WERI-Rb-1 (cell line): ENCODE measurements around the gene KIAA1671.
A peak's percentile ranks its signal among the peaks of the same experiment; 100 is the strongest.

Source experiments
- DNase-seq: peaks from one replicate; pipeline ENCODE4 v3.0.0-alpha.2; 2020
- H3K27ac ChIP-seq: fragments of 250-450 bp; sonication (Bioruptor Pico); 2 replicates; pipeline ENCODE4 v1.5.1; 2020; ENCODE audit warnings: mild to moderate bottlenecking, moderate library complexity
- H3K27me3 ChIP-seq: fragments of 250-450 bp; sonication (Bioruptor Pico); 2 replicates; pipeline ENCODE4 v1.5.1; 2021; ENCODE audit warnings: mild to moderate bottlenecking, low read depth, moderate library complexity; ENCODE audit not compliant: insufficient read depth, severe bottlenecking
- H3K36me3 ChIP-seq: fragments of 250-450 bp; sonication (Bioruptor Pico); 2 replicates; pipeline ENCODE4 v1.5.1; 2020; ENCODE audit warnings: mild to moderate bottlenecking, moderate library complexity
- H3K4me3 ChIP-seq: 2 replicates; pipeline ENCODE4 v1.5.1; 2011; ENCODE audit warnings: low read depth, mild to moderate bottlenecking, control low read depth, low read length
- H3K9me3 ChIP-seq: fragments of 250-450 bp; sonication (Bioruptor Pico); 2 replicates; pipeline ENCODE4 v1.5.1; 2021; ENCODE audit warnings: mild to moderate bottlenecking, moderate library complexity; ENCODE audit not compliant: severe bottlenecking
- TF ChIP-seq, protein P1 (sequence below): IDR thresholded peaks from 2 replicates; pipeline ENCODE4 v1.5.1; 2011; ENCODE audit warnings: low read depth, mild to moderate bottlenecking, control low read depth, inconsistent platforms, low read length

Gene KIAA1671

DNA sequence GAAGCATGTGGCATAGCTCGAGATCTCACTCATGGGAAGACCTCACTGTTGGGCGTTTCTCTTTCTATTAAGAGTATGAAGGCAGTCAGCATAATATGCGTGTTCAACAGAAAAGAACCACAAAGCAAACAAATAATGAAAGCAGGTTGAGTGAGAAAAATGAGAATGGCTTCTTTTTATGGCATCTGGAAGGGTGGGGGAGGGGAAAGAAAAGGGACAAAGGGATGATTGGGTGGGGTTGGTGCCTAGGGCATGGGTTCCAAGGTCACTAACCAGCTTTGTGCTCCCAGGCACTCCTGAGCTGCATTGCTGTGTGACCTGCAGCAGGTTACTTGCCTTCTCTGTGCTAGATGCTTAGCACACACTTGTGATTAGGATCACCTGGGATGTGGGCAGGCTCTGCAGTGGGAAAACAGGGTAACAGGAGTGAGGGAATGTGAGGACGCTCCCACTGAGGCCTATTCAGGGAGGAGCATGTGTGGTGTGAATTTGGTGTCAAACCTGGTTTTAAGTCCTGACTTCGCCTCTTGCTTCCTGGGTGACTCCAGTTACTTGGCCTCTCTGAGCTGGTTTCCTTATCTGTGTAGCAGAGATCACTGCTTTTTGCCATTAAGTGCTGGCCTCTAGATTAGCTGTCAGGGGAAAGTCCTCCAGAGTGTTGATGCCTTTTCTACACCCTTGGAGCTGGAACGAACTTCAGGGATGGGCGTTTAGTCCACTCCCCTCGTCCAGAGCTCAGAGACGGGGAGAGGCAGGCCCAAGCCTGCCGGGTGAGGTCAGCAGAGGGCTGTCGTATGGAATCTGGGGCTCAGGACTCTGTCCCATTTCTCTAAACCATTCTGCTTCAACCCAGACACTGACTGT, 74.8 kb downstream of the KIAA1671 start:
- no peaks in the 10 kb centered on the region for H3K27me3 ChIP-seq
- TF ChIP-seq, protein P1, sequence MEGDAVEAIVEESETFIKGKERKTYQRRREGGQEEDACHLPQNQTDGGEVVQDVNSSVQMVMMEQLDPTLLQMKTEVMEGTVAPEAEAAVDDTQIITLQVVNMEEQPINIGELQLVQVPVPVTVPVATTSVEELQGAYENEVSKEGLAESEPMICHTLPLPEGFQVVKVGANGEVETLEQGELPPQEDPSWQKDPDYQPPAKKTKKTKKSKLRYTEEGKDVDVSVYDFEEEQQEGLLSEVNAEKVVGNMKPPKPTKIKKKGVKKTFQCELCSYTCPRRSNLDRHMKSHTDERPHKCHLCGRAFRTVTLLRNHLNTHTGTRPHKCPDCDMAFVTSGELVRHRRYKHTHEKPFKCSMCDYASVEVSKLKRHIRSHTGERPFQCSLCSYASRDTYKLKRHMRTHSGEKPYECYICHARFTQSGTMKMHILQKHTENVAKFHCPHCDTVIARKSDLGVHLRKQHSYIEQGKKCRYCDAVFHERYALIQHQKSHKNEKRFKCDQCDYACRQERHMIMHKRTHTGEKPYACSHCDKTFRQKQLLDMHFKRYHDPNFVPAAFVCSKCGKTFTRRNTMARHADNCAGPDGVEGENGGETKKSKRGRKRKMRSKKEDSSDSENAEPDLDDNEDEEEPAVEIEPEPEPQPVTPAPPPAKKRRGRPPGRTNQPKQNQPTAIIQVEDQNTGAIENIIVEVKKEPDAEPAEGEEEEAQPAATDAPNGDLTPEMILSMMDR: no peak
- H3K27ac ChIP-seq: no peak overlapping the region
- DNase-seq: no peak
- H3K36me3 ChIP-seq: peaks cover 6% of the 10 kb centered on the region
- no peak overlapping the region for H3K4me3 ChIP-seq
- H3K9me3 ChIP-seq: no peaks in the 10 kb centered on the region

DNA sequence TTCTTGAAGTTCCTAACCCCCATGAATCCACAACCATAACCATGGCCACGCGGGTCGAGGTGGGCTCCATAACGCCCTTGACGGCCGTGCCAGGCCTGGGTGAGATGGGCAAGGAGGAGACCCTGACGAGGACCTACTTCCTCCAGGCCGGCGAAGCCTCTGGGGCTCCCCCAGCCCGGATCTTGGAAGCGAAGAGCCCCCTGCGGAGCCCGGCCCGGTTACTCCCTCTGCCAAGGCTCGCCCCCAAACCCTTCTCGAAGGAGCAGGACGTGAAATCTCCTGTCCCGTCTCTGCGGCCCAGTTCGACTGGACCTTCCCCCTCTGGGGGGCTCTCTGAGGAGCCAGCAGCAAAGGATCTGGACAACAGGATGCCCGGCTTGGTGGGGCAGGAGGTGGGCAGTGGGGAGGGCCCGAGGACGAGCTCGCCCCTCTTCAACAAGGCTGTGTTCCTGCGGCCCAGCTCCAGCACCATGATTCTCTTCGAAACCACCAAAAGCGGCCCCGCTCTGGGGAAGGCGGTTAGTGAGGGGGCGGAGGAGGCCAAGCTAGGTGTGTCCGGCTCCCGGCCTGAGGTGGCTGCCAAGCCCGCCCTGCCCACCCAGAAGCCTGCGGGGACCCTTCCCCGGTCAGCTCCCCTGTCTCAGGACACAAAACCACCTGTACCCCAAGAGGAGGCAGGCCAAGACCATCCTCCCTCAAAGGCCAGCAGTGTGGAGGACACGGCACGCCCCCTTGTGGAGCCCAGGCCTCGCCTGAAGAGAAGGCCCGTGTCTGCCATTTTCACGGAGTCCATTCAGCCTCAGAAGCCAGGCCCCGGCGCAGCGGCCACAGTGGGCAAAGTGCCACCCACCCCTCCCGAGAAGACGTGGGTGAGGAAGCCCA, 75.7 kb downstream of the KIAA1671 start:
- TF ChIP-seq, protein P1: peak; percentile 93
- H3K4me3 ChIP-seq: no peak overlapping the region
- peak; percentile 79 for DNase-seq
- H3K36me3 ChIP-seq: peaks cover 11% of the 10 kb centered on the region
- H3K27me3 ChIP-seq: no peaks in the 10 kb centered on the region
- peak overlapping the region; percentile 54 for H3K27ac ChIP-seq
- no peaks in the 10 kb centered on the region for H3K9me3 ChIP-seq

DNA sequence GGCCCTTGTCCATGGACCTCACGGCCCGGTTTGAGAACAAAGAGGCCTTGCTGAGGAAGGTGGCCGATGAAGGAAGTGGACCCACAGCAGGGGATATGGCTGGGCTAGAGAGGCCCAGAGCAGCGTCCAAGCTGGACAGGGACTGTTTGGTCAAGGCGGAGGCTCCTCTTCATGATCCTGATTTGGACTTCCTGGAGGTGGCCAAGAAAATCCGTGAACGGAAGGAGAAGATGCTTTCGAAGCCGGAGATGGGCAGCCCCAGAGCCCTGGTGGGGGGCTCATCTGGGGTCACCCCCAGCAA, 76.3 kb downstream of the KIAA1671 start:
- Histone ChIP-seq H3K27ac (peak overlapping the region; percentile 54), H3K4me3 (no peak overlapping the region), H3K27me3 (no peaks in the 10 kb centered on the region), H3K9me3 (no peaks in the 10 kb centered on the region), H3K36me3 (peaks cover 11% of the 10 kb centered on the region)
- TF ChIP-seq, protein P1: no peak
- DNase-seq: no peak

DNA sequence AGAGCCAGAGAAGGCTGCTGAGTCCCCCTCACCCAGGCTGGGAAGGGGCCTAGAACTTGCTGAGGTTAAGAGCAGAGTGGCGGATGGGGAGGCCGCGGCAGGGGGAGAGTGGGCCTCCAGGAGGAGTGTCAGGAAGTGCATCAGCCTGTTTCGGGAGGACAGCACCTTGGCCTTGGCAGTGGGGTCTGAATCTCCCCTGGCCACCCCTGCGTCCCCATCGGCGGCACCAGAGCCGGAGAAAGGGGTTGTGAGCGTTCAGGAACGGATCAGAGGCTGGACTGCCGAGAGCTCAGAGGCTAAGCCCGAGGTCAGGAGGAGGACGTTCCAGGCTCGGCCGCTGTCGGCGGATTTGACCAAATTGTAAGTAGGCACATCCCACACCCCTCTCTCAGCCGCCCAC, 76.7 kb downstream of the KIAA1671 start:
- H3K27me3 ChIP-seq: no peaks in the 10 kb centered on the region
- H3K27ac ChIP-seq: no peak overlapping the region
- TF ChIP-seq, protein P1: no peak
- no peak for DNase-seq
- peaks cover 11% of the 10 kb centered on the region for H3K36me3 ChIP-seq
- no peaks in the 10 kb centered on the region for H3K9me3 ChIP-seq
- H3K4me3 ChIP-seq: no peak overlapping the region

DNA sequence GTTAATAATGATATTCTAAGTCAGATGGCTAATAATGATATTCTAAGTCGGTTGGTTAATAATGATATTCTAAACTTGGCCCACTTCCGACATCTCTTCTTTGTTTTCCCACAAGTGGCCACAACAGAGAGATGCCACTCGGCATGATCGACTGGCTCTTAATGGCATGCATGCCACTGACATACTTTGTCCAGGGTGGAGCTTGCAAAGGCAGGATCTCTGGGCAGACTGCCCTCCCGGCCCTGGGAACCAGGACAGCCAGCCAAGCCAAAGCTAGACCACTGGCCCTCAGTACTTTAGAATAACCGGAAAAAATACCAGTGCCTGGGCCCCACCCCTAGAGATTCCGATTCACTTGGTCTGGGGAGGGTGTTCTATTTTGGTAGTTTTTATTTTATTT, 78.1 kb downstream of the KIAA1671 start:
- TF ChIP-seq, protein P1: no peak
- no peak for DNase-seq
- H3K9me3 ChIP-seq: no peaks in the 10 kb centered on the region
- peaks cover 11% of the 10 kb centered on the region for H3K36me3 ChIP-seq
- H3K27me3 ChIP-seq: no peaks in the 10 kb centered on the region
- H3K27ac ChIP-seq: no peak overlapping the region
- no peak overlapping the region for H3K4me3 ChIP-seq
